ENCODE measurements around the gene TBC1D22A. TPM values are rescaled to one million over a fixed set of nuclear protein-coding genes. Genes with fewer than 3 reads are reported as not detected.

The TBC1D22A gene
- total and polyA plus RNA-seq, 9 donors: 12.5 to 25.6 (median 18.5) TPM

DNA sequence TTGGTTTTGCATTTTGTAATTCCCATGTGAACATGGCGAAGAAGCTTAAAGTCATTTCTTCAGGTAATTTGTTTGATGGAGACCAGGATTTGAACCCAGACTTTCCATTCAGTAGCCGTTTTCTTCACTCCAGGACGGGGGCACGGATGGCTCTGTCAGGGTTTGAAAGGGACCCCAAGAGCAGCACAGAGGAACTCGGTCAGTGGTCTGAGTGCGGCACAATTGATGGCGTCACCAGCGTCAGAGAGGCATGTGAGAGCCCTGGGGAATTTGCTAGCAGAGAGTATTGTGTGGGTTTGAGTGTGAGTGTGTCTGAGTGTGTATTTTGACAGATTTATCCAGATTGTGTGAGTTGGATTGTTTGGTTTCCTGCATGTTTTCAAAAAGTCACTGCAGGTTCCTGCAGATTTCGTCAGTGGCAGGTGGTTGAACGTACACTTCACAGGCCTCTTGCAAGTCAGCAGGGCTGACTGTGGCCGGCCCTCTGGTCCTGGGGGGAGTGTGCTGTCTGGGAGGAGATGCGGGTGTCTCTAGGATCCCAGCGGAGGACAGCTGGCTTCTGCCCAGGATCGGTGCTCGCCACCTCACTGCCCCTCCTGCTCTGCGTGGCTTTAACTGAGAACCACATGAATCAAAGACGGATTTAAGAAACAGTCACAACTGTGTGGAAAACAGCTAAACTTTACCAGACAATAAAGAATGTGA, 199.3 kb downstream of the TBC1D22A start:
- Histone ChIP-seq H3K9me3 (no peaks in the 10 kb centered on the region), H3K27ac (no peak overlapping the region), H3K4me1 (ENCODE audit: insufficient read depth) (no peaks in the 10 kb centered on the region), H3K36me3 (no peaks in the 10 kb centered on the region), H3K4me3 (no peak overlapping the region), H3K27me3 (no peaks in the 10 kb centered on the region)
- DNase-seq: no peak
- intact Hi-C loops (cut with DNase I): no loop called here
- 90 to 91% (median 90%) methylated on average over 17 of the region's 17 CpGs for WGBS, 3 donors
- TF ChIP-seq EP300 (IDR thresholded peaks at IDR 0.05): no peak
- TF ChIP-seq POLR2A (IDR thresholded peaks at IDR 0.05): no peak
- TF ChIP-seq, protein P1, sequence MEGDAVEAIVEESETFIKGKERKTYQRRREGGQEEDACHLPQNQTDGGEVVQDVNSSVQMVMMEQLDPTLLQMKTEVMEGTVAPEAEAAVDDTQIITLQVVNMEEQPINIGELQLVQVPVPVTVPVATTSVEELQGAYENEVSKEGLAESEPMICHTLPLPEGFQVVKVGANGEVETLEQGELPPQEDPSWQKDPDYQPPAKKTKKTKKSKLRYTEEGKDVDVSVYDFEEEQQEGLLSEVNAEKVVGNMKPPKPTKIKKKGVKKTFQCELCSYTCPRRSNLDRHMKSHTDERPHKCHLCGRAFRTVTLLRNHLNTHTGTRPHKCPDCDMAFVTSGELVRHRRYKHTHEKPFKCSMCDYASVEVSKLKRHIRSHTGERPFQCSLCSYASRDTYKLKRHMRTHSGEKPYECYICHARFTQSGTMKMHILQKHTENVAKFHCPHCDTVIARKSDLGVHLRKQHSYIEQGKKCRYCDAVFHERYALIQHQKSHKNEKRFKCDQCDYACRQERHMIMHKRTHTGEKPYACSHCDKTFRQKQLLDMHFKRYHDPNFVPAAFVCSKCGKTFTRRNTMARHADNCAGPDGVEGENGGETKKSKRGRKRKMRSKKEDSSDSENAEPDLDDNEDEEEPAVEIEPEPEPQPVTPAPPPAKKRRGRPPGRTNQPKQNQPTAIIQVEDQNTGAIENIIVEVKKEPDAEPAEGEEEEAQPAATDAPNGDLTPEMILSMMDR (IDR thresholded peaks at IDR 0.05): no peak

DNA sequence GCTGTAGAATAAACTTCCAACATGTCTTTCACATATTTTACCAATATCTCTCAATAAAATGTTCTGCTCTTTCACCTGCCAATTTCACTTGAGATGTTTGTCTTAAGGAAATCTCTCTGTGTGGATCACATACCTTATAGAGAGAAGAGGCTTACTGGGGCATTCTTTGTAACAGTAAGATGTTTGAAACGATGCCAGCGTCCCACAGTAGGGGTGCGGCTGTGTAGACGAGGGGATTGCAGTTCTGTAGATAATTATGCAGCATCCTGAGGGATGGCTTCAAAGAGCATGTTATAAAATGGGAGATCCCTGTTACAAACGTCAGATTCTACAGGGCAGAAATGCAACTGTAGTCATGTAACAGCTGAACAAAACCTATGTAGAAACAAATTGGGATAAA, 200.0 kb downstream of the TBC1D22A start:
- Histone ChIP-seq H3K4me1 (ENCODE audit: insufficient read depth) (no peaks in the 10 kb centered on the region), H3K27ac (no peak overlapping the region), H3K4me3 (no peak overlapping the region), H3K27me3 (no peaks in the 10 kb centered on the region), H3K36me3 (no peaks in the 10 kb centered on the region), H3K9me3 (no peaks in the 10 kb centered on the region)
- no peak for TF ChIP-seq EP300 (IDR thresholded peaks at IDR 0.05)
- intact Hi-C loops (cut with DNase I): no loop called here
- WGBS, 3 donors: 49 to 56% (median 53%) methylated on average over 5 of the region's 5 CpGs
- no peak for DNase-seq

DNA sequence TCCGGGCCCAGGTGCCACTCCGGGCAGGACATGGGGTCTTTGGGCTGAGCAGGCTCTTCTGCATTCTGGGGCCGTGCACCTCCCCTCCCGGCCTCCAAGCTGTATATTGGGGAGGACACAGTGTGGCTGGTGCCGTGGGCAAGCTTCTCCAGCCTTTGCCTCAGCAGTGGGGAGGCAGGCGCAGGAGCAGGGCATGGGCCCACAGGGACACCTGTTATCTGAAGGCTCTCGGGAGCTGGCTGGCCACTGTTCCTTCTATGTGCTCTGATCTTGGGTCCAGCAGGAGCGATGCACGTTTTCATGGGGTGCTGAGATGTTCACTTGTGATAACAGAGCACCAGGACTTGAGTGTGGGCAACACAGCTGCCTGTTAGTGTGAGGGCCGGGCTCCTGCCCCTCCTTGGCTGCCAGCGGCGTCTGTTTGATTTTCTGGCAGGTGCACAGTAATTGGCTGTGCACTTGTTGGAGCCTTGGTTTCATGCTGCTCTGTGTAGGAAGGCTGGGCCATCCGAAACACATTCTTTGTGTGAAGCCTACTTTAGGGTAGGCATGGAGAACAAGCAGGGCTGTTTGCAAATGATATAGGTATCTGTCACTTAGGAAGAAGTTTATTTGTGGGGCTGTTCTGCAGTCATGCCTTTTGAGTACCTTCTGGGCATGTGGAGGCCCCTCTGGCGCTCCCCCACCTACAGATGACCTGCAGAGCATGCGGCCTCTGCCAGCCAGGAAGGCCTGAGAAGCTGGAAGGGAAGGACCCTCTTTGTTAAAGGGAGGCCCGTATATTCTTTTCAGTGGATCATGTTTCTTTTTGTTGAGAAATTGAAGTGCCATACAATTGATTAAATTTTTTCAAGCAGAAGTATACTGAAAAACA, 201.5 kb downstream of the TBC1D22A start:
- 93 to 96% (median 94%) methylated on average over 15 to 16 of the region's 16 CpGs for WGBS, 3 donors
- DNase-seq: no peak
- intact Hi-C loops (cut with DNase I): no loop called here

DNA sequence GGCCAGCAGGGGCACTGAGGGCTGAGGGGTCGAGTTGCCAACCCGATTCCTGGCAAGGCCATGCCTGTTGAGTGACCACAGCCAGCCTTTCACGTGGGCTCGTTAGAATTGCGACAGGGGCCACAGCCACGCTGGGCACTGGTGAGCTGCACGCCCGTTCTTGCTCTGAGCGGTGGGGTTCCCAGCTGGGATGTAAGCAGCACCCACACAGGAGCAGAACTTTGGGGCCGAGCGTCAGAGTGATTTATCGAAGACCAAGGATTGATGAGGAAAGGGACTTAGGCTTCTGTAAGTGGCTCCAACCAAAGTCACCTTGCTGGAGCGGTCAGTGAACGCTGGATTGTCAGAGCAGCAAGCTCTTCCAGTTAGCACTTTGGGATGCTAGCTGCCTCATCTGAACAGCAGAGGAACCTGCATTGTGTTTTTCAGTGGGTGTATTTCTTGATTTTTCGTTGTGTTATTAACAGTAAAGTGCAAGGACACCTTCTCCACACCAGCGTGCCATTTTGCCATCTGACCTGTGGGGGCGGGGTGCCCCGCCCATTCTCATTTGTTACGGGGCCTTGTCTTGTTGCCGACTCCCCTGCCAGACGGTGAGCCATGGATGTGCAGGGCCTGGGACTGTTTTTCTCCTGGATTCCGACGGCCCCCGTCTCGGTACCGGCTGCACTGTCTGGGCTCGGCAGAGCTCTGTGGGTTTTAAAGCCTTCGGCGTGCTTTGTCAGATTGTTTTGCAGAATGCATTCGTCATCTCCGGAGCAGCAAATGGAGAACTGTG, 202.5 kb downstream of the TBC1D22A start:
- intact Hi-C loops (cut with DNase I): no loop called here
- Histone ChIP-seq H3K4me1 (ENCODE audit: insufficient read depth) (no peaks in the 10 kb centered on the region), H3K27ac (no peak overlapping the region), H3K36me3 (no peaks in the 10 kb centered on the region), H3K27me3 (no peaks in the 10 kb centered on the region), H3K9me3 (no peaks in the 10 kb centered on the region), H3K4me3 (no peak overlapping the region)
- TF ChIP-seq POLR2A (IDR thresholded peaks at IDR 0.05) (no peak), EP300 (IDR thresholded peaks at IDR 0.05) (no peak)
- TF ChIP-seq, protein P1 (IDR thresholded peaks at IDR 0.05): no peak
- DNase-seq: no peak
- WGBS, 3 donors: 91 to 93% (median 91%) methylated on average over 31 of the region's 31 CpGs

More for the DNA sequence above, 201.5 kb downstream of the TBC1D22A start:
- Histone ChIP-seq H3K27ac (no peak overlapping the region), H3K36me3 (no peaks in the 10 kb centered on the region), H3K4me1 (ENCODE audit: insufficient read depth) (no peaks in the 10 kb centered on the region), H3K9me3 (no peaks in the 10 kb centered on the region), H3K27me3 (no peaks in the 10 kb centered on the region), H3K4me3 (no peak overlapping the region)
- no peak for TF ChIP-seq EP300 (IDR thresholded peaks at IDR 0.05)
- no peak for TF ChIP-seq POLR2A (IDR thresholded peaks at IDR 0.05)
- TF ChIP-seq, protein P1 (IDR thresholded peaks at IDR 0.05): no peak

All from ovary (tissue), 9 donors.